Hippocampal formation (tissue), 2 donors: Measurements from ENCODE around the gene KRT71.

Source experiments
- DNase-seq, 2 donors: peaks; one replicate each; lab custom pipeline; 2025; lab: John Stamatoyannopoulos, UW

KRT71 gene

DNA sequence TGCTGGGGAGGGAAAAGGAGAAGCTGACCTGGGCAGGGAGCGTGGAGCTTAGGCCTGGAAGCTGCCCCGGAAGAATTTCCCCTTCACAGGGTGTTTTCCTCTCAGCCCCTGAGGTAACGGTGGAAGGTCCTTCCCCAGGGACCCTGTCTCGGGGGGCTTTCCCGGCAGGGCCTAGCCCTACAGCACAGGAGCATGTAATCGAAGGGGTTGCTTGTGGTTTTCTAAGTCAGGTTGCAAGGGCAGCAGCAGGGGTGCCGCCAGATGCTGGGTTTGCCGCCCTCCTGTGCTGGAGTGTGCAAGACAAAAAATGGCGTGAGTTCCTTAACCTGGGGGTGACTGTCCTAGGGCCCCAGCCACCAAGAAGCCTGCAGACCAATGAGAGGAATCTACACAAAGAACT is 22.3 kb upstream of the KRT71 start:
- DNase-seq: no peak

- no peak for DNase-seq
Observed at GRCh38 chr12:52573743-52574142, 20.8 kb upstream of the KRT71 start, which contains the start of gene KRT74. Gene KRT74 (minus strand): TSS chr12:52573843. CDS start chr12:52573777, 66 bp downstream.

DNA sequence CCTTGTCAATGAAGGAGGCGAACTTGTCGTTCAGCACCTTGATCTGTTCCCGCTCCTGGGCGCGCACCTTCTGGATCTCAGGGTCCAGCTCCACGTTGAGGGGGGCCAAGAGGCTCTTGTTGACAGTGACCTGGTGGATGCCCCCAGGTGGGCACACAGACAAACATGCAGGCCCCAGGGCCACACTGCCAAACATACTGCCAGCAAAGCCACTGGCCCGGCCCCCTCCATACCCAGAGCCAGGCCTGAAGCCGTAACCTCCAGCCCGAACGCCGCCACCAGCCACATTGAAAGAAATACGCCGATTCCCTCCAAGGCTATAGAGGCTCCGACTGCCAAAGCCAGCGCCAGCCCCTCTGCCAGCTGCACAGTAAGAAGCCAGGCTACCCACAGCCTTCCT is 20.4 kb upstream of the KRT71 start:
- no peak for DNase-seq

DNA sequence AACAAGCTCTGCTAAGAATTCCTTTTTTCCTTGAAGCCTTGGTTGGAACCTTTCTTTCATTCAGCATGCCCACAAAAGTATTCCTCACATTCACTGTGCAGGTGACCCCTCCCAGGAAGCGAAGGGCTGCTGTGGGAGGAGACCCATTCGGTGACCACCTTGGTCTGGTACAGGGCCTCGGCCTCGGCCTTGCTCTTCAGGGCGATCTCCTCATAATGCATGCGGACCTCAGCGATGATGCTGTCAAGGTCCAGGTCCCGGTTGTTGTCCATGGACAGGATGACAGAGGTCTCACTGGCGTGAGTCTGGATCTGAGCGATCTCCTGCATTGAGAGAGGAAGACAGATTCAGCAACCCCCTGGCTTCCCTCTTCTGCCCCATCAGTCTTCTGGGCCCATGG is 17.6 kb upstream of the KRT71 start:
- DNase-seq: no peak

DNA sequence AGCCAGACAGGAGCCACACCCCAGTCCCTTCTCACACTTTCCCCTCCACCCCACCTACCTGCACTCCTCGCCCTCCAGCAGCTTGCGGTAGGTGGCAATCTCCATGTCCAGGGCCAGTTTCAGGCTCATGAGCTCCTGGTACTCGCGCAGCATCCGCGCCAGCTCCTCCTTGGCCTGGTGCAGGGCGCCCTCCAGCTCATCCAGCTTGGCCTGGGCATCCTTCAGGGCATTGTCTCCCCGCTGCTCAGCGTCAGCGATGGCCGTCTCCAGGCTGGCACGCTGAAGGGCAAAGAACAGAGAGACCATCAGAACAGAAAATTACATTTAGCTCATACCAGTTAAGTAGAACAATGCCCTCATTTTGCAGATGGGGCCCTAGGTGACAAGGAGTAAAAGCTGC is 15.2 kb upstream of the KRT71 start:
- peak in 1 of 2 donors; percentile 6 for DNase-seq

- DNase-seq: no peak
Observed at GRCh38 chr12:52566847-52567291, 13.9 kb upstream of the KRT71 start.

DNA sequence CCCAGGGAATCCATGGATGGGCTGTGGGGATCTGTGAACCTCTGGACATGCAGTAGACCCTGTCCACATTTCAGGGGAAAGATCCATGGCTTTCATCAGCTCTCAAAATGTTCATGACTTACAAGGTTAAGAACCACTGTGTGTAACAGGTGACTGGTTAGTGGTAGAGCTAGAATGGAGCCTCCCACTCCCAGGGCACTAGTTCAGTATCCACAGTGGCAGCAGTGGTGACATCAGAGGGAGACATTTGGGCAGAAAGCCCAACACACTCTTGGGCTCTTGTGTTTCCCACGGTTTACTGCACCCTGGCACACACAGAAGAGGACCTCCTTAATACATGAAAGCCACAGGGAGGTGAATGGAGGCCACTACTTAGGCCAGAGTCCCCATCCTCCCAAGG is 11.6 kb upstream of the KRT71 start:
- DNase-seq: no peak

- no peak for DNase-seq
Observed at GRCh38 chr12:52561880-52562449, 9.0 kb upstream of the KRT71 start.

DNA sequence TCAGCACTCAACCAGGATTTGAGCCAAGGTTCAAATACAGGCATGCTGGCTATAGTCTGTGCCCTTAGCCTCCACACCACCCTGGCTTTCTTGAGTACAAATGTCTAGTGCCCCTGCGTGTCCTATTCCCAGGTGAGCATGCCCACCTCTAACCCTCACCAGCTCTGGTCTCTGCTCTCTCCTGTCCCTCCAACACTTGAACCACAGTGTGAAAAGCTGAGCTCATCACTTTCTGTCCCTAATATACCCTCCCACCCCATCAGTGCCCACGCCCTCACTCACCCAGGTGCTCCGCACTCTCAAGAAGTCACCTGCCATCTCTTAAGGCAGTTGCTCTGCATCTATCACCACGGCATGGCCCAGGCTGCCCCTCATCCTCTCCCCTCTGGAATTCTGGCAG is 7.0 kb upstream of the KRT71 start:
- DNase-seq: no peak

DNA sequence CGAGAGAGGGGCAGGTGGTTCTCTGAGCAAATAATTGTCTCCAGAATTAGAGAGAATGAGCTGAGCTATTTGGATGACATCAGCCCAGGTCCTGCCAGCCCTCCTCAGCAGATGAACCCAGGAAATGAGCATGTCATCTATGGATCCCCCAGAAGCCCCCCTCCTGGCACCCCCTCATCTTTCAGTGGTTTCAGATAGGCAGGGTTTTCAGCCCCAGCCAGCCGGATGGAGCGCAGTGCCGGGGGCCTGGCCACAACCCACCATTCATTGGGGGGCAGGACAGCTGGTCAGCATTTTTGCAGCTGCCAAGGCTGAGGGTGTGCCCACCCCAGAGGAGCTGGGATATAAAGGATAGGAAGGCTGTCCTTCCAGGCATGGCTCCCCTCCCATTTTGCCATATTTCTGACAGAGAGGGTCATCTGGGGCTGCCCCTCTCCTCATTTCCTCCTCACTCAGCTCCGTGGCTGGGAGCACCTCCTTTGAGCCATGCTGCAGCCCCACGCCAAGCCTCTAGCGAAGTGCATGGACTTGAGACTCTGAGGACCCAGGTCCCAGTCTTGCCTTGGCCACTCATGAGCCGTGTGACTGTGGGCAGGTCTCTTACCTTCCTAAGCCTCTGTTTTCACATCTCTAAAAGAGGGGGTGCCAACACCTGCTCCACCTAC is 6.0 kb upstream of the KRT71 start:
- DNase-seq: no peak

DNA sequence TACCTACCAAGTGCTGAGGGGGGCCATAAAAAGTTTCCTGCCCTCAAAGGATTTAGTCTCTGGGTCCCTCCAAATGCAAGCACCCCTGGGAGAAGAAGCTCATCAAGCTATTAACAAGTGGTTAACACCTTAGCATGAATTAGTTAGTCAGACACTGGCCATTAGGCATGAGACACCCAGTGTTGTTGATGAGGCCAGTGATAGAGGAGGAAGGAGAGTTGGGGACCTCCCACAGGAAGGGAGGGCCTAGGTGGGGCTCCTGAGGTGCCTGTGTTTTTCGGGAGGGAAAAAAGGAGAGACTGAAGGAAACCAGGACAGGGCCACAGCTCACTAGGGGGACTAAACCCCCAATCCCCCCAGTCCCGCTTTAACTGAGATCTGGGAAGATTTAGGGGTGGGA is 4.5 kb upstream of the KRT71 start:
- no peak for DNase-seq

DNA sequence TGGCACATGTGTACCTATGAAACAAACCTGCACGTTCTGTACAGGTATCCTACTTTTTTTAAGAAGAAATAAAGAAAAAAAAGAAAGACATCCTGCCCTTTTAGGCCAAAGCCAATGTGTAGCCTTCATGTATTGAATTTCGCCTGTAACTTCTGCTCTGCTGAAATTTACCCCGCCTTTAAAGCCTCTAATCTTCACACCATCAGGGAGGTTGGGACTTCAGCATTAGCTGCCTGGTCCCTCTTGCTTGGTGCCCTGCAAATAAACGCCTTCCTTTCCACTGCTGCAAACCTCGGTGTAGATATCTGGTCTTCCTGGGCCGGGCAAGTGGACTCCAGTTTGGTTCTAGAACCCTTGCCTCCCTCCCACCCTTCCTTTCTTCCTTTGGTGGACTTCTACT is 2.6 kb upstream of the KRT71 start:
- DNase-seq: no peak

DNA sequence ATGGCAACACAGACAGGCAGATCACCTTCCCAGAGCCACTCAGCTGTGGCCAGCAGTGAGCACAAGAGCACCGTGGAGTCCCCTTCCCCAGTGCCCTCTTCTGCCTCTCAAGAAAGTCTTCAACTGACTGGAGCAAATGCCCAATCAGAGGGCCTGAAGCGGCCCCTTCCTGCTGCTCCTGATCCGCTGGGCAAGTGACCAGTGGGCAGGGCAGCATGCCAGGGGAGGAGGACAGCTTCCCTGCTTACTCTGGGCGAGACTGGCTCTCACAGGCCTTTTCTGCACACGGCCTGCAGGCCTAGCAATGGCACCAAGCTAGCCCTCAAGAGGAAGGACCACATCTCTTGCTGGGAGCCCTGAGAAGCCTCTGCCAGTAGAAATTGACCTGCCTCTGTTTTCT is 890 bp downstream of the KRT71 start:
- no peak for DNase-seq

- no peak for DNase-seq
Observed at GRCh38 chr12:52551216-52551865, 1.6 kb downstream of the KRT71 start.

DNA sequence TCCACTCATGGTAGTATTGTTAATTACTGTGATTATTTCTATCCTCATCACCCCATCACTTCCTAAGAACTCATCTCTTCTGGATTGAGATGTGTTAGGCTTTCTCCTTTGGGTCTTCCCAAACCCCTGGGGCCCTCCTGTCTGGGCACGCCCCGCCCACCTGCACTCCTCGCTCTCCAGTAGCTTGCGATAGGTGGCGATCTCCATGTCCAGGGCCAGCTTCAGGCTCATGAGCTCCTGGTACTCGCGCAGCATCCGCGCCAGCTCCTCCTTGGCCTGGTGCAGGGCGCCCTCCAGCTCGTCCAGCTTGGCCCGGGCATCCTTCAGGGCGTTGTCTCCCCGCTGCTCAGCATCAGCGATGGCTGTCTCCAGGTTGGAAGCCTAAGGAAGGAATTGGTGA is 6.8 kb downstream of the KRT71 start:
- no peak for DNase-seq

- peak in 1 of 2 donors; percentile 38 for DNase-seq
Observed at GRCh38 chr12:52543985-52544883, 8.7 kb downstream of the KRT71 start.

DNA sequence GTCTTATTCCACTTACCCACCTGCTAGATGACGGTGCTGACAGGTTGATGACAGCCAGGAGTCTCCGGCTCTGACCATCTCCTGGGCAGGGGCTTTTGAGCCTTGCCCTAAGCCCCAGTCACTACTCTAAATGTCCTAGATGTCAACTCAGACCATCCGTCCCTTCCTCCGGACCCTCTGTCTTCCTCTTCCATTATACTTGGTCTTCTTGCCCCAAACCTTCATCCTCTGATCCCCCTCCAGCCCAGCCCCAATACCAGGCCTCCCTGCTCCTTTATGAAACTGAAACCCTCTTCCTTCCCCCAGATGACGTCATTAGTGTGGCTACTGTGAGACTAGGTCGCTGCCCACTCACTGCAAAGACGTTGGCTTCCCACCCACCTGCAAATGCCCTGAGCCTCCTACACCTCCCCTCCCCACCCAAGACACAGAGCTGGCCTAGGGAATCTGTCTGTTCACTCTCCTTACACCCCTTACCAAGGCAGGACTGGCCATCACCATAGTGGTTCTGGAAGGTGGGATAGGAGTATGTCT is 10.1 kb downstream of the KRT71 start:
- no peak for DNase-seq

GRCh38 chr12:52542157-52542556 is 10.8 kb downstream of the KRT71 start:
- no peak for DNase-seq

- no peak for DNase-seq
Observed at GRCh38 chr12:52541709-52542108, 11.2 kb downstream of the KRT71 start.

GRCh38 chr12:52540531-52540930 is 12.4 kb downstream of the KRT71 start:
- no peak for DNase-seq

DNA sequence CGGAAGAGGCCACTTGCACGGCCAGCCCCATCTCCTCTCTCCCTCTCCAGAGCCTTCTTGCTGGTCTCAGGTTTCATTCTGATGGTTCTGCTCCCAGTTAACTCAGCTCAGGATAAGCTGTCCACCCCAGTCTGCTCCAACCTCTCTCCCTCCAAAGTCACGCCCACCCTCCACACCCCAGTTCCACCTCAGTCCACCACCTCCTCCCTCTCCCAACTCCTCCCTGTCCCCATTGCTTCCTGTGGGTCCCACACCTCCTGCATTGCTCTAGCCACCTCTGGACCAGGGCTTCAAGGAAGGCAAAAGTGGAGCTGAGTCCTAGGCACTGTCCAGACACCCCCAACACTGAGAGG is 13.1 kb downstream of the KRT71 start:
- DNase-seq: no peak
